Ectodermal cell (in vitro differentiated cells): ENCODE results near the gene TIAM1.

ENCODE experiments used
- H3K27ac ChIP-seq: 2 replicates; pipeline ENCODE4 v1.7.0; 2013; ENCODE audit warnings: mild to moderate bottlenecking, low read depth, low read length; ENCODE audit not compliant: insufficient read depth, poor library complexity, severe bottlenecking
- H3K27me3 ChIP-seq: 2 replicates; pipeline ENCODE4 v1.7.0; 2013; ENCODE audit warnings: mild to moderate bottlenecking, low read length; ENCODE audit not compliant: insufficient read depth, control insufficient read depth, poor library complexity, severe bottlenecking
- H3K36me3 ChIP-seq: one replicate; pipeline ENCODE4 v1.7.0; 2013; ENCODE audit warnings: low read length; ENCODE audit not compliant: control insufficient read depth, insufficient read depth
- H3K4me1 ChIP-seq: one replicate; pipeline ENCODE4 v1.7.0; 2013; ENCODE audit warnings: low read length; ENCODE audit not compliant: control insufficient read depth, insufficient read depth
- H3K4me3 ChIP-seq: 2 replicates; pipeline ENCODE4 v1.7.0; 2013; ENCODE audit warnings: low read depth, low read length, control low read depth; ENCODE audit not compliant: insufficient read depth
- H3K9me3 ChIP-seq: 2 replicates; pipeline ENCODE4 v1.7.0; 2013; ENCODE audit warnings: mild to moderate bottlenecking, low read length, moderate library complexity; ENCODE audit not compliant: control insufficient read depth
- WGBS, 2 experiments: methylation state at CpG; one replicate each; pipeline ENCODE4 v1.1.7; 2013; ENCODE audit warnings: missing lambda C conversion rate in 2 of 2; 5-methylcytosine and 5-hydroxymethylcytosine counted together

Gene TIAM1

DNA sequence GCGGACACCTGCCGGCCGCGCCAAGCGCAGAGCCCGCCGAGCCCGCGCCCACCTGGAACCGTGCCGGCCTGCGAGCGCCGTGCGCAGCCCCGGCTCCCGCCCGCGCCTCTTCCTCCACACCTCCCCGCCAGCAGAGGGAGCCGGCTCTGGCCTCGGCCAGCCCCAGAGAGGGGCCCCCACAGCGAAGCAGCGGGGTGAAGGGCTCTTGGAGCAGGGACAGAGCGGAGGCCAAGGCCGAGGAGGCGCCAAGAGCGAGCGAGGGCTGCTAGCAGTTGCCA, 255.6 kb downstream of the TIAM1 start:
- Histone ChIP-seq H3K27me3 (no peaks in the 10 kb centered on the region), H3K4me1 (no peaks in the 10 kb centered on the region), H3K27ac (no peak overlapping the region), H3K9me3 (no peaks in the 10 kb centered on the region), H3K36me3 (no peaks in the 10 kb centered on the region), H3K4me3 (no peak overlapping the region)
- WGBS, 2 experiments: 92 to 93% methylated on average over 29 of the region's 29 CpGs

DNA sequence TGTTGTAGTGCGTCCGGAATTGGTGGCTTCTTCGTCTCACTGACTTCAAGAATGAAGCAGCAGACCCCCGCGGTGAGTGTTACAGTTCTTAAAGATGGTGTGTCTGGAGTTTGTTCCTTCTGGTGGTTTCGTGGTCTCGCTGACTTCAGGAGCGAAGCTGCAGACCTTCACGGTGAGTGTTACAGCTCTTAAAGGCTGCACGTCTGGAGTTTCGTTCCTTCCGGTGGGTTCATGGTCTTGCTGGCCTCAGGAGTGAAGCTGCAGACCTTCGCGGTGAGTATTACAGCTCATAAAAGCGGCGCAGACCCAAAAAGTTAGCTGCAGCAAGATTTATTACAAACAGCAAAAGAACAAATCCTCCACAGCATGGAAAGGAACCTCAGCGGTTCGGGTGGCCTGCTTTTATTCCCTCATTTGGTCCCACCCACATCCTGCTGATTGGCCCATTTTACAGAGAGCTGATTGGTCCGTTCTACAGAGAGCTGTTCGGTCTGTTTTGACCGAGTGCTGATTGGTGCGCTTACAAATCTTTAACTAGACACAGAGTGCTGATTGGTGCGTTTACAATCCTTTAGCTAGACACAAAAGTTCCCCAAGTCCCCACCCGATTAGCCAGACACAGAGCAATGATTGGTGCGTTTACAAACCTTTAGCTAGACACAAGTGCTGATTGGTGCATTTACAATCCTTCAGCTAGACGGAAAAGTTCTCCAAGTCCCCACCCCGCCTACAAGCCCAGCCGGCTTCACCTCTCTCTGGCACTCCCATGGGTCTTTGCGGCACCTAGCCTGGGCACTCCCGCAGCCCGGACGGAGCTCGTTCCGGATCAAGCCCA, 256.2 kb downstream of the TIAM1 start:
- WGBS, 2 experiments: 89% methylated on average over 34 of the region's 34 CpGs
- H3K36me3 ChIP-seq: no peaks in the 10 kb centered on the region
- no peak overlapping the region for H3K4me3 ChIP-seq
- no peak overlapping the region for H3K27ac ChIP-seq
- H3K9me3 ChIP-seq: no peaks in the 10 kb centered on the region
- no peaks in the 10 kb centered on the region for H3K27me3 ChIP-seq
- H3K4me1 ChIP-seq: no peaks in the 10 kb centered on the region

DNA sequence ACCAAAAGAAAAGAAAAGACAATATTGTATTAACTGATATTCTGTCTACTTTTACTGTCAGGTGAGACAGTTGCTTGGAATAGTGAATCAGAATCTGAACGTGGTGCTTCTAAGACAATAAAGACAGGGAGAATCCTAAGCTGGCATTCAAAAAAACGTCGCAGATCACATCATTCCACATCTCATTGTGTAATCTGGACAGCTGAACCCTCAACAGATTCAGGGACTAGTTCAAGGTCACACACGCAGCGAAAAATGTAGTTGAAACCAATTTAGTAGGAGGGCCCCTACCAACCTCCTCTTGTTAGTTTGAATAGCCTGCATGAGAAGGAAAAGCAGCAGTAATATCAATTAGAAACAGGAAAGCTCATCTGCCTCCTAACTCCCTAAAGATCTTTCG, 259.4 kb downstream of the TIAM1 start:
- no peaks in the 10 kb centered on the region for H3K4me1 ChIP-seq
- H3K36me3 ChIP-seq: no peaks in the 10 kb centered on the region
- WGBS, 2 experiments: 89 to 92% methylated on average over 6 of the region's 6 CpGs
- H3K9me3 ChIP-seq: no peaks in the 10 kb centered on the region
- no peaks in the 10 kb centered on the region for H3K27me3 ChIP-seq
- H3K27ac ChIP-seq: no peak overlapping the region
- no peak overlapping the region for H3K4me3 ChIP-seq

DNA sequence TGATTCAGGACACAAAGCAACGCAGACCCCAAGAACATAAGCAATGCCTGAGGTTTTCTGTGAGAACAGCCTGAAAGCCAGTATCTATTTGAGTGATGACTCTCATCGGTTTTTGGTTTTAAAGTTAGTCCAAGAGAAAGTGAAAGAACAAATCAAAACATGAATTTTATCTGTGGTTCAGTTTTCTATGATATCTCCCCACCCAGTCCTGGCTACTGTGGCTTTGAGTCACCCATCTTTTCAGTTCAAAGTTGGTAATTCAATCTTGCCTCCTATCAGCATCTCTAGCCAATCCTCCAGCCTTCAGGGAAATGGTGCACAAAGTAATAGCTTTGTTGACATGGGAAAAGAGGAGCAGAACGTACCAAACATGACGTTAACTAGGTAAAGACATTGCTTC, 265.3 kb downstream of the TIAM1 start:
- Histone ChIP-seq H3K27me3 (no peaks in the 10 kb centered on the region), H3K36me3 (no peaks in the 10 kb centered on the region), H3K4me1 (no peaks in the 10 kb centered on the region), H3K4me3 (no peak overlapping the region), H3K9me3 (no peaks in the 10 kb centered on the region), H3K27ac (no peak overlapping the region)
- 91 to 93% methylated on average over 4 of the region's 4 CpGs for WGBS, 2 experiments

DNA sequence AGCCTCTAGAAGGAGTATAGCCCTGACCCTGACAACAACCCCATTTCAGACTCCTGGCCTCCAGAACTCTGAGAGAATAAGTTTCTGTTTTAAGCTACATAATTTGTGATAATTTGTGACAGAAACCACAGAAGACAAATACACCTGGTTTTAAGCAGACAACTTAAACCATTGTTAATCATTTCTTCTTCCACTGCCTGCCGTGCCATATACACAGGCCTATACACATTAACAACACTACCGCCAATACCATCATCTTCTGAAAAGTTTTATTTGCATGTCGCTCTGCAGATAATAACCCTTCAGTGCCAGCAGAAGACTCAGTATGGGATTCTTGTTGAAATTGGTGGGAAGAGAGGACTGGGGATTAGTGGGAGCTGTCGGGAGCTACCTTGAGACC, 265.8 kb downstream of the TIAM1 start:
- H3K27ac ChIP-seq: no peak overlapping the region
- H3K4me1 ChIP-seq: no peaks in the 10 kb centered on the region
- no peaks in the 10 kb centered on the region for H3K9me3 ChIP-seq
- no peaks in the 10 kb centered on the region for H3K36me3 ChIP-seq
- H3K27me3 ChIP-seq: no peaks in the 10 kb centered on the region
- 94 to 97% methylated on average over 4 of the region's 4 CpGs for WGBS, 2 experiments
- no peak overlapping the region for H3K4me3 ChIP-seq

DNA sequence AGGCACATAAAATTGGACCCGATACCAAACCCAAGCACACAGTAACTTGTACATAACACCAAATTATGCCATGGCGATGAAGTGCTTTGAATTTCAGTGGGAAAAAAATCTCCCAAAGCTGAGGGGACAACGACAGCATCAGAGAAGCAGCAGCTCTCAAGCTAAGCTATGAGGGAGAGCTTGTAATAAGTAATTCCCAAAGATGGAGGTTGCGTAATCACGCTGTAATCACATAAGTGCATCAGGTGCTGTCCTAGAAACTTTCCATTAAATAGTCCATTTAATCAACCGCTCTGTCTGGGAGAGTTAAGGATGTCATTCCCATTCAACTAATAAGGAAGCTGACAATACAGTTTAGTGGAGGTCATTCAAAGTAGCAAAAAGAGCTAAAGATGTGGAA, 268.2 kb downstream of the TIAM1 start:
- Histone ChIP-seq H3K27me3 (no peaks in the 10 kb centered on the region), H3K4me3 (no peak overlapping the region), H3K9me3 (no peaks in the 10 kb centered on the region), H3K27ac (no peak overlapping the region), H3K36me3 (no peaks in the 10 kb centered on the region), H3K4me1 (no peaks in the 10 kb centered on the region)
- 96 to 98% methylated on average over 6 of the region's 6 CpGs for WGBS, 2 experiments

DNA sequence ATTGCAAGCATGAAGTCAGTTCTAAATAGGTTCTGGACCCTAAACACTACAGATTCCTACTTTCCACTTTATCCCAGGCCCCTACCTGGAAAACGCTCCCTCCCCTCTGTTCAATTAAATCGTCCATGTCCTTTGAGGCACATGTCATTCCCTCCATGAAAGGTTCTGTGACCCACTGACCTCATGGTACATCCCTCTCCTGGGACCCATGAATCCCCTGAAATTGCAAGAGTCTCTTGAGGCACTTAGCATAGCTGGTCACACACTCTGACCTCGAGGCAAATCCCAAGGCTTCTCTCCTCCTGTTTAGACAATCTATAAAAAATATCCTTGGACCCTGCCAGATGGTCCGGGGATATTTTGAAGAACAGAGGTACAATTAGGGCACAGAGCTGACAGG, 271.5 kb downstream of the TIAM1 start:
- no peak overlapping the region for H3K27ac ChIP-seq
- H3K4me1 ChIP-seq: no peaks in the 10 kb centered on the region
- no peaks in the 10 kb centered on the region for H3K27me3 ChIP-seq
- H3K36me3 ChIP-seq: no peaks in the 10 kb centered on the region
- H3K9me3 ChIP-seq: no peaks in the 10 kb centered on the region
- WGBS, 2 experiments: 85 to 90% methylated on average over 4 of the region's 4 CpGs
- no peak overlapping the region for H3K4me3 ChIP-seq
